ENCODE results near the gene SUSD6. TPM values are rescaled to one million over a fixed set of nuclear protein-coding genes. Genes with fewer than 3 reads are reported as not detected.
"Not testable (repeated sequence)": the region's sequence is repeated elsewhere in the genome, so short reads cannot be mapped to it uniquely, and the experiment has no call there.

Gene SUSD6
- total RNA-seq, 1 donor from 2014 or later, result 34.2 TPM

DNA sequence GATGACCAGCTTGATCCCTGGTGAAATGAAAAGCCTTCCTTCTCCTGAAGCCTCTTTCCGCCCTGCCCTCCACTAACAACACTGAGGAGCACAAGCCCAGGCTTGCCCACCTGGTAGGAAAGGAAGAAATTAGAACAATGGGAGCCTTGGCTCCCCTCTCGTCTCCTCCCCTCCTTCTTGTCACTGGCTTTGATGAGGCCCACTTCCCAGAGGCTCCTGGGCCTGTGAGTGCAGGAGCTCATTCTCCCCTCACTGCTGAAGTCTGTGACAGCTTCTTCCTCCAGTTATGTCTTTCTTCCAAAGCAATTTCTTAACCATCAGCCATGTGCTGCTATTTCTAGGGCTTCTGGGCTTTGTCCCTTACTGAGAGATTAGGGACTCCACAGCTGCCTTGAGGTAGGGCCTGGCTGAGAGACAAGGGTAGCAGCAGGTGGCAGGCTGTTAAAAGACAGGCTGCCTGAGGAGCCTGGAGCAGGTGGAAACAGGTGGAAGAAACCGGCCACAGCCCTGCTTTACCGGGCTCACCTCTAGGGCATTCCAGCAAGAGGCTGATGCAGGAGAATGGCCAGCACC is 101.9 kb downstream of the SUSD6 start:
- no peak for DNase-seq (ENCODE audit: low read depth)

DNA sequence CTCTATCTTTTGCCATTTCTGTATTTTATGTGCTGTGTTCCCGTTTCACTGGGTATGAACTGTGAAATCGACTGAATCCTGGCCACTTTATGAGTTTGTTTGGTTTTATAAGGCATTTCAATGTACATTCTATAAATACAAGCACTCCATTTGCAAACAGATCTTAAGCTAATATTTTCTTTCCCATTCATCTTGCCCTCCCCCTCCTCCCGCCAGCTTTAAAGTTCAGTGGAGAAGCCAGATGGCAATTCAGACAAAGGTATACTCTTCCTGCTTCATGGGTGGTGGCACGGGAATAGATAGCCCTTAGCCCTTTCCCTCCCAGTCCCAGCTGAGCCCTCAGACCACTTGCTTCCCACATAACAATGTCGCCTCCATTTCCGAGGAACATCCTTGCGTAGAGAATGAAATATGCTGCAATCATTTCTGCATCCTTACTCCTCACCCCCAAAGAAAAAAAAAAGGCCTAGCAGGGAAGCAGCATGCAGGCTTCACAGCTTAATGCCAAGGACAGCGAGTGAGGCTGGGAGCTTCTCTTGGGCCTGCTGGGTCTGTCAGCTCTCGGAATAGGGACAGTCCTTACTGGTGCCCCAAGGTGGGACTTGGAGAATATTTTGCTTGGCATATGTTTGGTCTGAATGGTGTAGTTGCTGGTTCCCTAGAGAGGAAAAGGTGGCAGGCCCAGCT is 102.7 kb downstream of the SUSD6 start:
- no peak for DNase-seq (ENCODE audit: low read depth)

DNA sequence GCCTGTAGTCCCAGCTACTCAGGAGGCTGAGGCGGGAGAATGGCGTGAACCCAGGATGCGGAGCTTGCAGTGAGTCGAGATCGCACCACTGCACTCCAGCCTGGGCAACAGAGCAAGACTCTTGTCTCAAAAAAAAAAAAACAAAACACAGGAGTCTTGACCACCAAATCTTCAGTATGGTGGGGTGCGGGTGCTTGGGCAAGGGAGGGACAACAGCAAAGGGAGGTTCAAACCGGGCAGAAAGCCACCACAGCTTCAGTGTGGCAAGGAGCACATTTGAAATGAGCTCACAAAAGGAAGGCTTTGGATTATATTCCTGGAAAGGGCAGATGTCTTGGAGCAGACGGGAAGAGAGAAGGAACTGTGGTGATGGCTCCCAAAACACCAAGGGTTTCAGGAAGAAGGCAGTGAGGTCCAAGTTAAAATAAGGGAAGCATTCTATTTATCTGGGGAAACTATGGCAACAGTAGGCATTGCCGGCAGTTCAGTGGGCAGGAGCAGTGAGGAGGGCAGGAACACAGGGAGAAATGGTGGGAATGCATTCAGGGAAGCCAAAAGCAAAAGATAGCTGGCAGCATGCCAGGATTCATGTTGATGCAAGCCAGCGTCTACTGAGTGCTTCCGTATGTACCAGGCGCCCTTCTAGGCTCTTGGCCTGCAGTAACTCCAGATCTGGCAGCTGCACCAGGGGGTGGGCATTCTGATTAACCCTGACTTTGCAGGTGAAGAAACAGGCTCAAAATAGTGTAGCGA is 104.5 kb downstream of the SUSD6 start:
- peak; percentile 89 for DNase-seq (ENCODE audit: low read depth)

DNA sequence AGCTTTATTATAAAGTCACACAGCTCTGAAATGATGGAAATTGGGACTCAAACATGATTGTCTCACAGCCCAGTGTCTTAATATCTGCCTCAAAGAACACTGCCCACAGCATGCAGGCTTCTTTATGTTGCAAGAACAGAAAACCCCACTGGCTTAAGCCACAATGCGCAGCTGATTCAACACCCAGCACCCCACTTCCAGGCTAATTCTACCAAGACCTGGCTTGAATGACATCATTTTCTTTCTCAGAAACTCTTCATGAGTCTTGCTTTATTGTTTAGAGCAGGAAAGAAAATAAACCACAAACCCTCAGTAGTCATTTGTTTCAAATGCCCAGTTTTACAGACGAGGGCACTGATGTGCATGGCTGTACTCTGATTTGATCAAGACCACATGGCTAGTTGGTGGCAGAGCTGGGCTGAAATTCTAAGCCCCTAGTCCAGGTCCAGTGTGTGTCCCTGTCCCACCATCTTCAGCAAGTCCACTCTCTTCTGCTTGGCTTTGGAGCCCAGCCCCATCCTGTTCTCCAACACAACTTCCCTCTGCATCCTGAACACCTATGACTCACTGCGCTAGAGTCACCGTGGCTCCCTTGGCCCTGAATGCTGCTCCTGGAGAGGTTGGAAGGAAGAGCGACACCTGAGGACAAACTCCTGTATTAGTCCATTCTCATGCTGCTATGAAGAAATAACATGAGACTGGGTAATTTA is 105.2 kb downstream of the SUSD6 start:
- peak; percentile 98 for DNase-seq (ENCODE audit: low read depth)

DNA sequence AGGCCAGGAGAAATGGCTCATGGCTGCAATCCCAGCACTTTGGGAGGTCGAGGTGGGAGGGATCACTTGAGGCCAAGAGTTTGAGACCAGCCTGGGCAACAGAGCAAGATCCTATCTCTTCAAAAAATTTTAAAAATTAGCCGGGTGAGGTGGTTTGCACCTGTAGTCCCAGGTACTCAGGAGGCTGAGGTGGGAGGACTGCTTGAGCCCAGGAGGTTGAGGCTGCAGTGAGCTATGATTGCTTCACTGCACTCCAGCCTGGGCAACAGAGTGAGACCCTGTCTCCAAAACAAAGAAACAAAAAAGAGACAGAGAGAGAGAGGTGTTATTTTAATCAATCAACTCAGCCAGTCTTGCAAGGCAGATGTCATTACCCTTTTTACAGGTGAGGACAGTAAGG is 107.2 kb downstream of the SUSD6 start:
- not testable (repeated sequence) for DNase-seq (ENCODE audit: low read depth)

DNA sequence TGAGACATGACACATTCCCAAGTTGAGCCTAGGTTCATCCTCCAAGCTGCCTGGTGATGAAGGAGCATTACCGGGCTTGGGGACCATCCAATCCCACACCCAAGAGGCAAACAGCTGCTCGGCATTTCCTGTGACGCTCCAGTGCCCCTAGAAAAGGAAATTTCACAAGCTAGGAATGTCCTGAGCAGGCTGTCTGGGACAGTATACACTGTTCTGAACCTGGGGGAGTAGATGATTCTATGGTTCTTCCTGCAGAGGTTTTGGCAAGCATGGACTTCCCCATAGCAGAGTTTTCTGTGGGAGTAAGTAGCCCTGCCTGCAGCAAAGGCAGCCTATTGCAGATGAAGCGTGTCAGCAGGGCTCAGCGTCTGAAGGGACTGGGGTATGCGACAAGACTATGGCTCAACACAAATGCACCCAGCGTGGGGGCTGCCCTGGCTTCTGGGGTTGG is 108.1 kb downstream of the SUSD6 start:
- peak; percentile 96 for DNase-seq (ENCODE audit: low read depth)

DNA sequence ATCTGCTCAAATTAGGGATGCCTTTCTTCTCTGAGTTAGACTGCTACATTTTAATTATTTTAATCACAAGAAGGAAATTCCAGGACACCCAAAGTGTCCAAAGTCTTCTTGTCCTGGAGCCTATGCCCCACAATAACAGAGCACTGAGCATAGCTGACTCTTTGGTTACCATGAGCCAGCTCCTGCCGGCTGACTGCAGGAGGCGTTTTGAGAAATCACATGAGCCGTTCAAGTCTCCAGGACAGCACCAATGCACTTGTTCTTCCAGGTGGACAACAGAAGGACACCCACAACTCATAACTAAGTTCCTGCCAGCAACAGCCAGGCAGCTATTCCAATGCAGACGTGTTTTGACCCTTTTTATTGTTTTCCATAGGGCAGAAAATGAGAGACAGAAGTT is 109.5 kb downstream of the SUSD6 start:
- peak; percentile 48 for DNase-seq (ENCODE audit: low read depth)

DNA sequence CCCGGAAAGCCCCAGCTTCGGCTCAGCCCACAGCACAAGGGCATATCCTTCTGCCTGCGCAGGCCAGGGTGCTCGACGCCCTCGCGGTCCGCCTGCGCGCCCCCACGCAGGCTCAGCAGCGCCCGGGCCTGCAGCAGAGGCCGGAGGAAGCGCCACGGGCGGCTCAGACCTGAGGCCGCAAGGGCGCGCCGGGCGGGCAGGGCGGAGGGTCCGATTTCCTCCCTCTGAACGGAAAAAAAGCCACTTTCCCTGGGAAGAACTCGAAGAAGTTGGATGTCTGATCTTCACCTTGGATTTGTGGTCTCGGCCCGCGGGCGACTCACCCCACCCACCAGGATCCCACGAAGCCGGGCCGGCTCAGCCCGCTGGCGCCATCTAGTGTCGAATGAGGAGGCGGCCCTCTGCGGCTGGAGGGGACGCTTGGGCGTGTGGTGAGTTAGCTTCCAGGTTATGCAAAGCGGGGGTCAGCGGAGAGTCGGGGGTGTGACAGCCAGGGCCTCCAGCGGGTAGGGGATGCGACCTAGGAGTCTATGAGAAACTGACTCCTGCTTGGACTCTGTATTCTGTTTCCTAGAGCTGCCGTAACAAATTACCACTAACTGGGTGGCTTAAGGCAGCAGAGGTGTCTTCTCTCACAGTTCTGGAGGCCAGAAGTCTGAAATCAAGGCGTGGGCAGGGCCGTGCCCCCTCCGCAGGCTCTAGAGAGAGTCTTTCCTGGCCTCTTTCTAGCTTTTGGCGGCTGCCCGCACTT is 115.5 kb downstream of the SUSD6 start:
- no peak for DNase-seq (ENCODE audit: low read depth)

DNA sequence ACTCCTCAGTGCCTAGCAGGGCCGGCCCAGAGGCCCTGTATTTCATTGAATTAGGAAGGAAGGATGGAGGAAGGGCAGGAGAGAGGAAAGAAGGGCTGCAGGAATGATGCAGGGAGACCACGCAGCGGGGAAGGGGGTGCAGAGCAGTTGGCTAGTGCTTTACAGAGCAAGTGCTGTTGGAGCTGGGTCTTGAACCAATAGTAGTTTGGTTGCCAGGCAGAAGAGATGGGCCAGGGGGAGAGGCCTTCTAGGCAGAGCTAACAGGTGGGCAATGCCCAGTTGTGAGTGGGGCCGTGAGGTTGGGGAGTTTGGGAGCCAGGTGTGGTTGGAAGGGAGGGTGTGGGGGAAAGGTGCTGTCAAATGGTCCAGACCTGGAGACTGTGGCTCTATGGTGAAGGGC is 116.5 kb downstream of the SUSD6 start:
- no peak for DNase-seq (ENCODE audit: low read depth)

DNA sequence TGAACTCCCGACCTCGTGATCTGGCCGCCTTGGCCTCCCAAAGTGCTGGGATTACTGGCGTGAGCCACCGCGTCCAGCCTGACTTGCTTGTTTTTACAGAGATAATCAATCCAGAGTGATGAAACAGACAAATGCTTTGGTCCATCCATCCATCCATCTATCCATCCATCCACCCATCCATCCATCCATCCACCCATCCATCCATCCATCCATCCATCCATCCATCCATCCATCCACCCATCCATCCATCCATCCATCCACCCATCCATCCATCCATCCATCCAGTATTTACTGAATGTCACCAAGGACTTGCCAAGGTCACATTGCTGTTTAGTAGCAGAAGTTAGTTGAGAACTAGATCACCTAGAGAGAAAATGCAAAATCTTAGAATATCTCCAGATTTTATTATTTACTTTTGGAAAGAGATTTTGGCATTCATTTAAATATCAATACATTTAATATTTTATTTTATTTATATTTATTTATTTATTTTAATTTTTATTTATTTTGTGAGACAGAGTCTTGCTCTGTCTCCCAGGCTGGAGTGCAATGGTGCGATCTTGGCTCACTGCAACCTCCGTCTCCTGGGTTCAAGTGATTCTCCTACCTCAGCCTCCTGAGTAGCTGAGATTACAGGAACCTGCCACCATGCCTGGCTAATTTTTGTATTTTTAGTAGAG is 120.7 kb downstream of the SUSD6 start:
- DNase-seq (ENCODE audit: low read depth), result not testable (repeated sequence)

DNA sequence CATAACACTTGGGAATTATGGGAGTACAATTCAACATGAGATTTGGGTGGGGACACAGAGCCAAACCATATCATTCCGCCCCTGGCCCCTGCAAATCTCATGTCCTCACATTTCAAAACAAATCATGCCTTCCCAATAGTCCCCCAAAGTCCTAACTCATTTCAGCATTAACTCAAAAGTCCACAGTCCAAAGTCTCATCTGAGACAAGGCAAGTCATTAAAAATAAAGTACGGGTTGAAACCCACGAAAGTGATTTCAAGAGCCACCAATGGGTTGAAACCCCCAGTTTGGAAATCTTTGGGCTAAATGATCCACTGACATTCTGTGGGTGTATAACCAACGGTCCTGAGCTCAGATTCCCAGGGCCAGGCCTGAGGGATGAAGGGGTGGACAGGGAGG is 125.0 kb downstream of the SUSD6 start:
- not testable (repeated sequence) for DNase-seq (ENCODE audit: low read depth)

DNA sequence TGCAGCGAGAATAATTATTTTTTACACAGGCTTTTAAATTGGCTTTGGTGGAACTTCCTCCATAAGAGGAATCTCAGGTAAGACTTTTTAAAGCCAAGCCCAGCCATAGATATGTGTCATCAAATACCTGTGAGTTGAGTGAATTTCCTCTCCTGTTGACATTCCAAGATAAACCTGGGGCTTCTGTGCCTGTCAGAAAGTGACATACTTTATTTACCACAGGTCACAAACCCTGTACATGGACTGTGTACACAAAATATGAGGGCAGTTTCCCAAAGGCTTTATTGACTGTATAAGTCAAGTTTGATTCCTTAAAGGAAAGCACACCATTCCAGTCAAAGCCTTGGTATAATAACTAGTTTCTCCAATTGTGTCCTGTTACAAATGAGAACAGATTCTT is 129.7 kb downstream of the SUSD6 start:
- DNase-seq (ENCODE audit: low read depth), result peak; percentile 31

DNA sequence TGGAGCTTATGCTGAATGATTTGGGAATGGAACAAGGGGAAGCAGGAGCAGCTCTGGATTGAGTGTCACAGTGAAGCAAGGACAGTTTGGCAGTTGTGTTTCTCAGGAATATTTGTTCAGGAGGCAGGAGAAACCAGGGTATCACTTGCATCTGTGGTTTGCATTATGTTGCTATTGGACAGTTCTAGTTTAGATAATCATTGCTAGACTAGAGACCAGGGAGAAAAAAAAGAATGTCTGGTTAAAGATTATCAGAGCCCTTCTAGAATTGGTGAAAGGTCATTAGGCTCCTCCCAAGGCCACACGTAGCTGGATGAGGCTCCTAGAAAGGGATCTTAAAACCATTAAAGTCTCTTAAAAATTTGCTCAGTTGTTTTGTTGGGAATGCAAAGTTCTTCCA is 138.6 kb downstream of the SUSD6 start:
- peak; percentile 90 for DNase-seq (ENCODE audit: low read depth)

DNA sequence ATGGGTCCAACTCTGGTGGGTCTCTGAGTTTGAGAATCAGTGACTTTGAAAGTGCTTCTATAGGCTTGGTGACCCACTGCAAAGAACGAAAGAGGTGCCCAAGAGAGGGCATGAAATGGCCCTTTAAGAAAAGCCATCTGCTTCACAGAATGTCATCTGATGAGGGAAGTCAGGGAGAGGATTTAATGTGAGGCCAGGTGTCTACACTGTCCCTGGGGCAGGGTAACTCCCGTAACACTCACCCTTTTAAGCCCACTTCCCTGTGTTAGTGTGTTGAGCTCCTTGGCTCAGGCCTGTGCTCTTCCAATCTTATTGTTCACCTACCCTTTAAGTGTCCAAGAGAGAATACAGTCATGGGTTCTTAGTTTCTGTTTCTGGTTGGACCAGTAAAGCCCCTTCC is 139.1 kb downstream of the SUSD6 start:
- no peak for DNase-seq (ENCODE audit: low read depth)

DNA sequence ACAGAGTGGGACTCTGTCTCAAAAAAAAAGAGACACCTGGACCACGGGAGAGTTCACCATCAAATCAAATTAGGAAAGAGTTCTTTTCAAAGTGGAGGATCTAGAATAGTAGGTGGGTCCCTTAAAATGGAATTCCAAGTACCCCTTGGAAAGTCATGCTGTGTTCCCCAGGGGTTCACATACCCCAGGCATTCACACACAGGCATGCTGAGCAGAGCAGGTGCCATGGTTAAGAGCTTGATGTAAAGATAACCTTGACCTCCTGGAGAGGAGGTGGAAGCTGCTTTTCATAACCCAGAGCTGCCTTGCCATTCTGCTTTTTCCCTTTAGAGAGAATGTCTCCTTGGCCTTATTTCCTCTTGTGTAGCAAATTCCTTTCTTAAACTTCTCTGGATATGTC is 141.4 kb downstream of the SUSD6 start:
- DNase-seq (ENCODE audit: low read depth), result no peak

DNA sequence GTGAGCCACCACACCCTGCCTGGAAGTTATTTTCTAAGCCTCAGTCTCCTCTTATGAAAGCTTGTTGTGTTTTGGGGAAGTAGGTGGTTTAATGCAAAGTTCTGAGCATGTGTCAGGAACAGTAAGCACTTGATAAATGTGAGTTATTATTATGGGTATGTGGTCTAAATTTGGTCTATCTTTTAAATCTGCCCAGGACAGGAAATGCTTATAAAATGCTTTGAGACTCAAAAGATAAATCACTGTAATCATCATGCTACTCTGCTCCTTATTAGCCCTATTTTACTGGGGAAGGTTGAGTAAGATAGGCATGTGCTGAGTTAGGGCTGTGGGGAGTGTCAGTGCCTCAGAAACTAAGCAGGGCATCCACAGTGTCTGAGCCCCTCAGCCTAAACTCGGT is 142.5 kb downstream of the SUSD6 start:
- no peak for DNase-seq (ENCODE audit: low read depth)

DNA sequence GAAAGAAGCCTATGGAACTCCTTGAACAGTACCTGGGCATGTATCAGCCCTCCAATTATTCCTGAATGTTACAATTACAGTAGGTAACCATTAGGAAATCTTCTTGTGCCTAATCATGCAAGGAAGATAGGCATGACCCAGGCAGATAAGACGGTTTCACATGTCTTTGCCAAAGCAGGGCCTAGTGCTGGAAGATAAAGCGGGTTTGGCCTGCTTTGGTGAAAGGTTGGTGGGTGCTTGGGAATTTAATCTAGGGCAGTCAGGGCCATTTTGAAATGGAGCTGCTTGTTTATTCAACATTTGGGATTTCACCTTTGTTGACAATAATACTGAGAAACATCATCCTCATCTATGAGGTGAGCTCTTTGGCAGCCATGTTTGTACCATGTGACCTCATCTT is 143.1 kb downstream of the SUSD6 start:
- no peak for DNase-seq (ENCODE audit: low read depth)

DNA sequence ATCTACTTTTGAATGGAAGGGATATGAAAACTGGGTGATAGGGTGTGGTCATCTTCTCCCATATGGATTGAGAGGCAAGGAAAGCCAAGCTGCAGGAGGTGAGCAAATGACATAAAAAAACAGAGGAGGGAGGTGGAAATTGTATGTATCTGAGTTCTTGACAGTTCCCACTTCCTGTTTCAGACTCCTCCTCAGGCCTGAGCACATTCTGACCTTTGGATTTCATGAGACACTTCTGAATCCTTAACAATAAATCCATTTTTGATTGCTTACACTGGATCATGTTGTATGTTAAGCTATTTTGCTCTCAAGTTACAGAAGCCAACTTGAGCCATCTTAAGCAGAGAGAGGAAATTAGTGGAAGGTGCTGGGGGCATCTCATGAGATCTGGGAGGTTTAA is 143.9 kb downstream of the SUSD6 start:
- no peak for DNase-seq (ENCODE audit: low read depth)

DNA sequence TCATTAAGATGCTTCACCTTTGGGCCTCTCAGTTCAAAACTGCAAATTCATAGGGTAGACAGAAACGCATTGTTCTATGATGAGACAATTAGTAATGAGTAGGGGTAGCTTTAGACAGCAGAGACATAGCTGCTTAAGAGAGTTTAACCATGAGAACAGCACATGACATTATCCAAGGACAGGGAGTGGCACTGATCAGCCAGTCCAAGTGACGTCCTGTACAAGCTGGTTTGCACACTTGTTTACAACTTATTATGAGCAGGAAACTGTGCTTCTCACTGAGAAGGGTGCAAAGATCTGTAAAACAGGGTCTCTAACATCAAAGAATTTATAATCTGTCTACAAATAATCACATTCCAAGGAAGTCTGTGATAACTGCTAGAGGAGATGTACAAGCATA is 144.4 kb downstream of the SUSD6 start:
- no peak for DNase-seq (ENCODE audit: low read depth)

DNA sequence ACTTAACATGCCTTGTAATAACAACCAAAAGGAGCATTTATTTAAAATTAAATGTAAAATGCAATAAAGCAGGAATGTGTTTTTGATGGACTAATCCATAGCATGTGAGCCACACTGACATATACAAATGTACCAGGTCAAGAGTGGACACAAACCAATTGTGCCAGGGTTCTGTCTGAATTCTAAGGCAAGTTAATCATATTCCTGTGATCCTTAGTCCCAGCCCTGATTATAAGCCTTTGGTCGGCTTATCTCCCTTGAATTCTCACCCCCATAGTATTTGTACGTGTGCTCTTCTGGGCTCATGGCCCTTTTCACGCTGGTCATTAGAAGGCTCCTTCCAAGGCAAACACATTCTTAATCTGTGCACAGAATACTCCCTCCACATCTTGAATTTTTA is 144.9 kb downstream of the SUSD6 start:
- DNase-seq (ENCODE audit: low read depth), result no peak

DNA sequence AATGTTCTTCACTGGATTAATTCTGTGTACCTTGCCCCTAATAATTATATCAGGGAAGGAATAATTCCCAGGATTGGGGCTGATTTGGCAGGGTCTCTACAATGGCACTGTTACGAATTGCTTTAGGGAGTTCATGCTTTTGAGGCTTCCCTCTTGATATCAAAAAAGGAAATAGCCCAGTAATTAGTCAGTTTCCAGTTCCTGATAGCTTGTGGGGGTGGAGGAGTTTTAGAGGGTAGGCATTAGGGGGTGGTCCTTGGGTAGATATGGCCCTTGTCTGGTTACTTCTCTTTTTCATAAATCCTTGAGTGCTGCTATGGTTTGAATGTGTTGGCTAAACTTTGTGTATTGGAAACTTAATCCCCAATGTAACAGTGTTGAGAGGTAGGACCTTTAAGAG is 149.4 kb downstream of the SUSD6 start:
- DNase-seq (ENCODE audit: low read depth), result no peak
